ENCODE measurements around the gene MLH3. TPM values are rescaled to one million over a fixed set of nuclear protein-coding genes. Genes with fewer than 3 reads are reported as not detected.

Gene MLH3
- total RNA-seq, 3 donors from 2014 or later (not counting 1 experiment from before 2014, with no cell fraction given), result 15.5 to 20.7 (median 19.1) TPM

- Histone ChIP-seq H3K36me3 (ENCODE audit: control insufficient read depth, insufficient read depth, low read length) (no peaks in the 10 kb centered on the region), H3K9me3 (ENCODE audit: control insufficient read depth, insufficient read depth, low read length) (no peaks in the 10 kb centered on the region), H3K4me3 (ENCODE audit: low read length) (no peak overlapping the region), H3K27ac (ENCODE audit: low read length) (no peak overlapping the region), H3K4me1 (ENCODE audit: control insufficient read depth, insufficient read depth, low read length) (no peaks in the 10 kb centered on the region), H3K27me3 (ENCODE audit: control insufficient read depth, insufficient read depth, low read length) (no peaks in the 10 kb centered on the region)
- Mint-ChIP-seq H3K36me3 (no peaks in the 10 kb centered on the region), H3K4me1 (no peaks in the 10 kb centered on the region), H3K27ac (no peak overlapping the region), H3K9me3 (no peaks in the 10 kb centered on the region), H3K4me3 (no peak overlapping the region), H3K27me3 (ENCODE audit: low read depth in 2 of 2) (no peaks in the 10 kb centered on the region)
- TF ChIP-seq CTCF (IDR thresholded peaks at IDR 0.05), result no peak
- DNase-seq, result no peak
- WGBS (ENCODE audit: insufficient coverage), result 83% methylated on average over 35 of the region's 35 CpGs
- no peak for ATAC-seq
- intact Hi-C loops (cut with micrococcal nuclease), result no loop called here
These were observed 70.4 kb downstream of the MLH3 start for GRCh38 chr14:74980731-74981461.

GRCh38 chr14:74980398-74980730, 70.9 kb downstream of the MLH3 start:
- H3K27ac ChIP-seq (ENCODE audit: low read length), result no peak overlapping the region
- 93% methylated on average over 4 of the region's 4 CpGs for WGBS (ENCODE audit: insufficient coverage)

GRCh38 chr14:74979442-74980397, 71.5 kb downstream of the MLH3 start:
- Histone ChIP-seq H3K27me3 (ENCODE audit: control insufficient read depth, insufficient read depth, low read length) (no peaks in the 10 kb centered on the region), H3K36me3 (ENCODE audit: control insufficient read depth, insufficient read depth, low read length) (no peaks in the 10 kb centered on the region), H3K27ac (ENCODE audit: low read length) (no peak overlapping the region), H3K4me1 (ENCODE audit: control insufficient read depth, insufficient read depth, low read length) (no peaks in the 10 kb centered on the region), H3K4me3 (ENCODE audit: low read length) (no peak overlapping the region), H3K9me3 (ENCODE audit: control insufficient read depth, insufficient read depth, low read length) (no peaks in the 10 kb centered on the region)
- no peaks in the 10 kb centered on the region for H3K4me1 Mint-ChIP-seq
- intact Hi-C loops (cut with micrococcal nuclease), result no loop called here
- DNase-seq, result no peak
- no peaks in the 10 kb centered on the region for H3K27me3 Mint-ChIP-seq (ENCODE audit: low read depth in 2 of 2)
- H3K27ac Mint-ChIP-seq, result no peak overlapping the region
- ATAC-seq, result no peak
- no peaks in the 10 kb centered on the region for H3K9me3 Mint-ChIP-seq
- no peak for TF ChIP-seq CTCF (IDR thresholded peaks at IDR 0.05)
- no peak overlapping the region for H3K4me3 Mint-ChIP-seq
- 87% methylated on average over 23 of the region's 23 CpGs for WGBS (ENCODE audit: insufficient coverage)
- H3K36me3 Mint-ChIP-seq, result no peaks in the 10 kb centered on the region

More at GRCh38 chr14:74980398-74980730, 70.9 kb downstream of the MLH3 start:
- intact Hi-C loops (cut with micrococcal nuclease), result no loop called here
- H3K4me1 Mint-ChIP-seq, result no peaks in the 10 kb centered on the region
- no peaks in the 10 kb centered on the region for H3K36me3 Mint-ChIP-seq
- ATAC-seq (no peak), DNase-seq (no peak)
- H3K9me3 Mint-ChIP-seq, result no peaks in the 10 kb centered on the region
- Histone ChIP-seq H3K4me3 (ENCODE audit: low read length) (no peak overlapping the region), H3K4me1 (ENCODE audit: control insufficient read depth, insufficient read depth, low read length) (no peaks in the 10 kb centered on the region), H3K36me3 (ENCODE audit: control insufficient read depth, insufficient read depth, low read length) (no peaks in the 10 kb centered on the region), H3K27me3 (ENCODE audit: control insufficient read depth, insufficient read depth, low read length) (no peaks in the 10 kb centered on the region), H3K9me3 (ENCODE audit: control insufficient read depth, insufficient read depth, low read length) (no peaks in the 10 kb centered on the region)
- no peak overlapping the region for H3K27ac Mint-ChIP-seq
- TF ChIP-seq CTCF (IDR thresholded peaks at IDR 0.05), result no peak
- no peaks in the 10 kb centered on the region for H3K27me3 Mint-ChIP-seq (ENCODE audit: low read depth in 2 of 2)
- H3K4me3 Mint-ChIP-seq, result no peak overlapping the region
